ENCODE data around the gene ZNF804A.

Gene ZNF804A

DNA sequence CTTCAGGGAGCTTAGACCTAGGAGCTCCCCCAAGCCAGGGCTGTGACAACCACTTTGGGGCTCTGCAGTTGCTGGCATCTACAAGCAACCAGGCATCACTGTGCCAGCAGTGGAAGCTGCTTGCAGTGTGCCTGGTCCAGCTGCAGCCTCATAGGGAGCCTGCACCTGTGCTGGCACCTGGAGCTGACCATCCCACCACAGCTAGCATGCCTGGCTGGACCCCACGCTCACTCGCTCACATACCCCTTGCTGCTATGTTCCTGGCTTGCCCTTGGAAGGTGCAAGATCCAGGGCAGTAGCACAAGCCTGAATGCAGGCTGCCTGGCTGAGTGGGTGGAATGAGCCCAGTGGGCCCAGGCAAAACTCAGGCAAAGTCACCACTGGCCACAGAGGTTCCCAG is 82.5 kb downstream of the ZNF804A start:
- Histone ChIP-seq H3K4me3 (ENCODE audit: low read depth, low read length) (no peak overlapping the region), H3K9me3 (ENCODE audit: severe bottlenecking) (no peaks in the 10 kb centered on the region), H3K36me3 (no peaks in the 10 kb centered on the region), H3K27me3 (ENCODE audit: insufficient read depth, low read depth, severe bottlenecking) (no peaks in the 10 kb centered on the region), H3K27ac (no peak overlapping the region)
- DNase-seq: no peak
- TF ChIP-seq, protein P1, sequence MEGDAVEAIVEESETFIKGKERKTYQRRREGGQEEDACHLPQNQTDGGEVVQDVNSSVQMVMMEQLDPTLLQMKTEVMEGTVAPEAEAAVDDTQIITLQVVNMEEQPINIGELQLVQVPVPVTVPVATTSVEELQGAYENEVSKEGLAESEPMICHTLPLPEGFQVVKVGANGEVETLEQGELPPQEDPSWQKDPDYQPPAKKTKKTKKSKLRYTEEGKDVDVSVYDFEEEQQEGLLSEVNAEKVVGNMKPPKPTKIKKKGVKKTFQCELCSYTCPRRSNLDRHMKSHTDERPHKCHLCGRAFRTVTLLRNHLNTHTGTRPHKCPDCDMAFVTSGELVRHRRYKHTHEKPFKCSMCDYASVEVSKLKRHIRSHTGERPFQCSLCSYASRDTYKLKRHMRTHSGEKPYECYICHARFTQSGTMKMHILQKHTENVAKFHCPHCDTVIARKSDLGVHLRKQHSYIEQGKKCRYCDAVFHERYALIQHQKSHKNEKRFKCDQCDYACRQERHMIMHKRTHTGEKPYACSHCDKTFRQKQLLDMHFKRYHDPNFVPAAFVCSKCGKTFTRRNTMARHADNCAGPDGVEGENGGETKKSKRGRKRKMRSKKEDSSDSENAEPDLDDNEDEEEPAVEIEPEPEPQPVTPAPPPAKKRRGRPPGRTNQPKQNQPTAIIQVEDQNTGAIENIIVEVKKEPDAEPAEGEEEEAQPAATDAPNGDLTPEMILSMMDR (IDR thresholded peaks at IDR 0.05; ENCODE audit: low read depth, low read length): no peak

DNA sequence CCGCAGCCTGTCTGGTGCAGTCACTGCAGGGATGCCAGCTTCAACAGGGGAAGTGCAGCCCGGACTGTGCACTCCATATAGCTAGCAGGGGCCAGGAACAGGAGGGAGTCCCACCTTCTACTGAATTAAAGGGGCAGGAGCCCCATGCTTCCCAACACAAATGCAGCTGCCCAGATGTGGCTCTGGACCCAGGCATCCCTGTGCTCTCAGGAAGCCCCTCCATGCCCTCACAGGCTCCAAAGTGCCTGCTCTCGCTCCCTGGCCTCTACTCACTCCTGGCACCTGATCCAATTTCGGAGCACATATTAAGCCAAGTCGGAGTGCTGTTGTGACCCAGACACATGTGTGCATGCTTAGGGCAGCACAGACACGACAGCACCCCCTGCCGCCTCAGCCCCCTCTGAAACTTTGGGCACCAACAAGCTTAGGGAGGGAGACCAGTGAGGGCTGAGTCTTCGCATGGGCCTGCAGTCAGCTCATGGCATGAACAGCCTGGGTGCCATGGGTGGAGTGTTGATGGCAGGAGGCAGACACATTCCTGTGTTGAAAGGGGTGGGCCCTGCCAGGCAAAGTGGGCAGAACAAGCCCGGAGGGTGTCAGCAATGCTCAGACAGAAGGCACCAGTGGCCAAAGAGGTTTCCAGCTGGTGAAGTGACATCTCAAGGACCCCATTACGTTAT is 83.5 kb downstream of the ZNF804A start:
- Histone ChIP-seq H3K4me3 (ENCODE audit: low read depth, low read length) (no peak overlapping the region), H3K36me3 (no peaks in the 10 kb centered on the region), H3K9me3 (ENCODE audit: severe bottlenecking) (no peaks in the 10 kb centered on the region), H3K27ac (no peak overlapping the region), H3K27me3 (ENCODE audit: insufficient read depth, low read depth, severe bottlenecking) (no peaks in the 10 kb centered on the region)
- DNase-seq: no peak
- TF ChIP-seq, protein P1 (IDR thresholded peaks at IDR 0.05; ENCODE audit: low read depth, low read length): no peak

DNA sequence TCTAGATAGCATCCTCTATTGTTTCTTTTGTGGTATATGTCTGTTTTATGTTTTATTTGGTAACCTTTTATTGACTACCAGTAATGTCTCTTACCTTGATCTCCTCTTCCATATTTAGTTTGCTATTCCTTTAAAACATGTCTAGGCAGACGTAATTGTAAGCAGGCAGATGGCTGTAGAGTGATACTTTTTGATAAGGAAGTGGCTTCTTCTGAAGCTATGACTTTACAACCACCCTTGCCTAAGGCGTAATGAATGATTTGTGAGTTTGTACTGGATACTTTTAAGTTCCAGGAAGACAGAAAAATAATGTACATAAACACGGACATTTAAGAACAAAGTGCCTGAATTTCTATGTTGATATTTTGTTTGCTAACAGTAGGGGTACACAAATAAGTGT is 85.6 kb downstream of the ZNF804A start:
- TF ChIP-seq, protein P1 (IDR thresholded peaks at IDR 0.05; ENCODE audit: low read depth, low read length): no peak
- Histone ChIP-seq H3K27me3 (ENCODE audit: insufficient read depth, low read depth, severe bottlenecking) (no peaks in the 10 kb centered on the region), H3K27ac (no peak overlapping the region), H3K4me3 (ENCODE audit: low read depth, low read length) (no peak overlapping the region), H3K36me3 (no peaks in the 10 kb centered on the region), H3K9me3 (ENCODE audit: severe bottlenecking) (no peaks in the 10 kb centered on the region)
- DNase-seq: no peak

DNA sequence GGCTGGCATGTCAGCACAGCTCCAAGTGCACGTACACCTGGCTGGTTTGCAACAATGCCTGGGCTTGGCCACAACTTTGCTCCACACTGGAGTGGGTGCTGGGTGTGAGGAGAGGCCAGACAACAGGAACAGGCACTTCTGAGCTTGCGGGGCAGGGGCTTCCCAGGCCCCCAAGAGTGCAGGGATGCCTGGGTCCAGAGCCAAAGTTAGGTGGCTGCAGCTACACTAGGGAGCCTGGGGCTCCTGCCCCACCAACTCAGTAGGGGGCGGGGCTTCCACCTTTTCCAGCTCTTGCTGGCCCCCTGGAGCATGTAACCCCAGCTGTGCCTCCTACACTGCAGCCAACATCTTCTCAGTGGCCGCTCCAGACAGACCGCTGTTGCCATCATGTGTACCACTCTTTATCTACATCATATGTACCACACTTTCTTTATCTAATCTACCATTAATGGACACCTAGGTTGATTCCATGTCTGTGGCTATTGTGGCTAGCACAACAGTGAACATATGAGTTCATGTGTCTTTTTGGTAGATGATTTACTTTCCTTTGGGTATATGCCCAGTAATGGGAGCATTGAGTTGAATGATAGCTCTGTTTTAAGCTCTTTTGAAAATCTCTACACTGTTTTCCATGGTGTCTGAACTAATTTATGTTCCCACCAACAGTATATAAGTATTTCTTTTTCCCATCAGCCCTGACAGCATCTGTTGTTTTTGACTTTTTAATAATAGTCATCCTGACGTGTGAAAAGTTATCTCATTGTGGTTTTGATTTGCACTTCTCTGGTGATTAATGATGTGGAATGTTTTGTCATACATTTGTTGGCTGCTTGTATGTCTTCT is 87.9 kb downstream of the ZNF804A start:
- Histone ChIP-seq H3K27ac (no peak overlapping the region), H3K4me3 (ENCODE audit: low read depth, low read length) (no peak overlapping the region), H3K9me3 (ENCODE audit: severe bottlenecking) (no peaks in the 10 kb centered on the region), H3K27me3 (ENCODE audit: insufficient read depth, low read depth, severe bottlenecking) (no peaks in the 10 kb centered on the region), H3K36me3 (no peaks in the 10 kb centered on the region)
- no peak for DNase-seq
- TF ChIP-seq, protein P1 (IDR thresholded peaks at IDR 0.05; ENCODE audit: low read depth, low read length): no peak

DNA sequence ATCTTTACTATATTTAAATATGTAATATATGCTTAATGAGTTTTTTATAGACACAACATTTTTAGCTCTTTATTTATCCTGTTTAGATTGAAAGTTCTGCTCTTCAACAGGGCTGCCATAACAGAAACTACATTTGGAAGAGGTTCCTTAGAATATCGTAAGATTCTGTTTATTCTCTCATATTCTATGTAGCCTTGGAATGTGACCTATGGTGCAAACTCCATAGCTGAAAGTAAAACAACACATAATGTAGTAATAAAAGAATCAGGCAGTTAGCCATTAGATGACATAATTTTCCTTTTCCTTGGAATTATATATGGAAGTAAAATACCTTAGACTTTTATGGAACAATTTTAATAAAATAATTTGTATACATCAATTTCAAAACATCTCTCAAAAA is 91.3 kb downstream of the ZNF804A start:
- Histone ChIP-seq H3K9me3 (ENCODE audit: severe bottlenecking) (no peaks in the 10 kb centered on the region), H3K27me3 (ENCODE audit: insufficient read depth, low read depth, severe bottlenecking) (no peaks in the 10 kb centered on the region), H3K36me3 (no peaks in the 10 kb centered on the region), H3K27ac (no peak overlapping the region), H3K4me3 (ENCODE audit: low read depth, low read length) (no peak overlapping the region)
- DNase-seq: no peak
- TF ChIP-seq, protein P1 (IDR thresholded peaks at IDR 0.05; ENCODE audit: low read depth, low read length): no peak
